HG03097 (cell line): ENCODE measurements around the gene SEBOX.
"Not testable (repeated sequence)": the region's sequence is repeated elsewhere in the genome, so short reads cannot be mapped to it uniquely, and the experiment has no call there.

Experiments used
- ATAC-seq: cut with Tn5 transposase; IDR thresholded peaks from one replicate; pipeline ENCODE4 v1.9.1; 2021; ENCODE audit not compliant: unreplicated experiment, low FRiP score

Gene SEBOX

GRCh38 chr17:28342313-28342712, 22.7 kb downstream of the SEBOX start:
- no peak for ATAC-seq

- no peak for ATAC-seq
Measured at GRCh38 chr17:28341516-28341915, 23.5 kb downstream of the SEBOX start.

- no peak for ATAC-seq
Measured at GRCh38 chr17:28340374-28340773, 24.6 kb downstream of the SEBOX start.

- ATAC-seq, result no peak
Measured at GRCh38 chr17:28339431-28339830, 25.6 kb downstream of the SEBOX start.

GRCh38 chr17:28338769-28339212, 26.2 kb downstream of the SEBOX start:
- not testable (repeated sequence) for ATAC-seq

GRCh38 chr17:28338056-28338768, 26.8 kb downstream of the SEBOX start:
- no peak for ATAC-seq

- no peak for ATAC-seq
Measured at GRCh38 chr17:28335959-28336871, 28.8 kb downstream of the SEBOX start.

GRCh38 chr17:28335201-28335958, 29.6 kb downstream of the SEBOX start, which contains the start of the genes IFT20 and TNFAIP1:
Gene IFT20, minus strand, starts transcription at chr17:28335472. Its CDS starts 3,487 bp downstream, at chr17:28331985.
Gene TNFAIP1, plus strand, starts transcription at chr17:28335761. Its CDS starts 3,761 bp downstream, at chr17:28339522.
- peak; percentile 93 for ATAC-seq

- ATAC-seq, result no peak
Measured at GRCh38 chr17:28334666-28335200, 30.3 kb downstream of the SEBOX start.

GRCh38 chr17:28334171-28334570, 30.8 kb downstream of the SEBOX start:
- no peak for ATAC-seq

- ATAC-seq, result no peak
Measured at GRCh38 chr17:28333083-28333746, 31.8 kb downstream of the SEBOX start.

GRCh38 chr17:28331891-28332420, 33.0 kb downstream of the SEBOX start:
- no peak for ATAC-seq

- ATAC-seq, result no peak
Measured at GRCh38 chr17:28330671-28331070, 34.3 kb downstream of the SEBOX start.

- ATAC-seq, result no peak
Measured at GRCh38 chr17:28328325-28328724, 36.7 kb downstream of the SEBOX start.

GRCh38 chr17:28327709-28328108, 37.3 kb downstream of the SEBOX start:
- ATAC-seq, result no peak

GRCh38 chr17:28327031-28327607, 37.9 kb downstream of the SEBOX start:
- ATAC-seq, result no peak

GRCh38 chr17:28326114-28326513, 38.9 kb downstream of the SEBOX start:
- no peak for ATAC-seq

- ATAC-seq, result no peak
Measured at GRCh38 chr17:28325211-28325610, 39.8 kb downstream of the SEBOX start.

- ATAC-seq, result no peak
Measured at GRCh38 chr17:28324781-28325180, 40.2 kb downstream of the SEBOX start.
